Bronchial epithelial cell (primary cell): ENCODE data around the gene PRDM15. TPM values are rescaled to one million over a fixed set of nuclear protein-coding genes. Genes with fewer than 3 reads are reported as not detected.
A peak's percentile ranks its signal among the peaks of the same experiment; 100 is the strongest.

ENCODE experiments used
- DNase-seq: peaks from one replicate; pipeline ENCODE4 v3.0.0-alpha.2; 2010; ENCODE audit warnings: low read depth
- FAIRE-seq: peaks from 2 replicates; lab custom pipeline; 2011; peaks lifted over from hg19 to GRCh38; lab: Jason Lieb, UNC
- H3K27me3 ChIP-seq: 2 replicates; pipeline ENCODE4 v1.5.1; 2011; ENCODE audit warnings: low read length; ENCODE audit not compliant: control insufficient read depth, insufficient read depth
- H3K36me3 ChIP-seq: 2 replicates; pipeline ENCODE4 v1.5.1; 2011; ENCODE audit warnings: low read length; ENCODE audit not compliant: control insufficient read depth, insufficient read depth
- H3K4me3 ChIP-seq: 2 replicates; pipeline ENCODE4 v1.5.1; 2011; ENCODE audit warnings: mild to moderate bottlenecking, low read depth, low read length, control low read depth
- total RNA-seq: library from RNA; depleted of rRNA; stranded (reverse); fragments of >200 nt; gene quantifications from 2 replicates; pipeline ENCODE4 v1.2.1, GENCODE V29; 2014
- TF ChIP-seq, protein P1 (sequence below): IDR thresholded peaks from 2 replicates; pipeline ENCODE4 v1.5.1; 2011; ENCODE audit warnings: mild to moderate bottlenecking, moderate library complexity, low read length, control low read depth, inconsistent platforms; ENCODE audit not compliant: insufficient read depth, severe bottlenecking

PRDM15 gene
- total RNA-seq, 1 donor from 2014 or later, result 6.1 TPM

DNA sequence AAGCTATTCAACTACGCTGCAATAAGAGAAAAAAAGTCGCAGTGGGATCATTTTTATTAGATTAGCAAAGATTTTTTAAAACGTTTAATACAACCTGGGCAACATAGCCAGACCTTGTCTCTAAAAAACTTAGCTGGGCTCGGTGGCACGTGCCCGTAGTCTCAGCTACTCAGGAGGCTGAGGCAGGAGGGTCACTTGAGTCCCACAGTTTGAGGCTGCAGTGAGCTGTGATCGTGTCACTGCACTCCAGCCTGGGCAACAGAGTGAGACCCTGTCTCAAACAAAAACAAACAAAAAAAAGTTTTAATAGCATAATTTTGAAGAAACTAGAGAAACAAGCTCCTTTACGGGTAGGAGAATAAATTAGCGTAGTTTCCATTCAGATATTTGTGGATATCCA lies 1.0 kb upstream of the PRDM15 start:
- no peak overlapping the region for H3K4me3 ChIP-seq
- H3K36me3 ChIP-seq, result peaks cover 2% of the 10 kb centered on the region
- DNase-seq (no peak), FAIRE-seq (no peak)
- TF ChIP-seq, protein P1, sequence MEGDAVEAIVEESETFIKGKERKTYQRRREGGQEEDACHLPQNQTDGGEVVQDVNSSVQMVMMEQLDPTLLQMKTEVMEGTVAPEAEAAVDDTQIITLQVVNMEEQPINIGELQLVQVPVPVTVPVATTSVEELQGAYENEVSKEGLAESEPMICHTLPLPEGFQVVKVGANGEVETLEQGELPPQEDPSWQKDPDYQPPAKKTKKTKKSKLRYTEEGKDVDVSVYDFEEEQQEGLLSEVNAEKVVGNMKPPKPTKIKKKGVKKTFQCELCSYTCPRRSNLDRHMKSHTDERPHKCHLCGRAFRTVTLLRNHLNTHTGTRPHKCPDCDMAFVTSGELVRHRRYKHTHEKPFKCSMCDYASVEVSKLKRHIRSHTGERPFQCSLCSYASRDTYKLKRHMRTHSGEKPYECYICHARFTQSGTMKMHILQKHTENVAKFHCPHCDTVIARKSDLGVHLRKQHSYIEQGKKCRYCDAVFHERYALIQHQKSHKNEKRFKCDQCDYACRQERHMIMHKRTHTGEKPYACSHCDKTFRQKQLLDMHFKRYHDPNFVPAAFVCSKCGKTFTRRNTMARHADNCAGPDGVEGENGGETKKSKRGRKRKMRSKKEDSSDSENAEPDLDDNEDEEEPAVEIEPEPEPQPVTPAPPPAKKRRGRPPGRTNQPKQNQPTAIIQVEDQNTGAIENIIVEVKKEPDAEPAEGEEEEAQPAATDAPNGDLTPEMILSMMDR, result no peak
- no peaks in the 10 kb centered on the region for H3K27me3 ChIP-seq

DNA sequence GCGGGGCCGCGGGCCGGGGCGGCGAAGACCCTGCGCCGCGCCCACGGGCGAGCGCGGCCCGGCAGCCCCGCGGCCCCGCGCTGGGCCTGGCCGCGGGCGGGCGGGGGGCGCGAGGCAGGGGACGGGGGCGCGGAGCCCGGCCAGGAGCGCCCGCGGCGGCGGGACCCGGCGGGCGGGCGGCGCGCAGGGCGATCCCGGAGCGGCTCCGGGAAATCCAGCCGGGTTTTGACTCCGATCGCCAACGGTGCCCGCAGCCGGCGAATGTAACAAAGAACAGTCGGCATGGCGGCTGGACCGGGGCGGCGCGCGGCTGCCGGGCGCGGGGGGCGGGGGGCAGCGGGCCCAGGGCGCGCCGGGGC lies 334 bp downstream of the PRDM15 start:
- FAIRE-seq, result no peak
- Histone ChIP-seq H3K36me3 (peaks cover 2% of the 10 kb centered on the region), H3K4me3 (peak overlapping the region; percentile 83), H3K27me3 (no peaks in the 10 kb centered on the region)
- DNase-seq, result peak; percentile 17
- TF ChIP-seq, protein P1, result no peak

DNA sequence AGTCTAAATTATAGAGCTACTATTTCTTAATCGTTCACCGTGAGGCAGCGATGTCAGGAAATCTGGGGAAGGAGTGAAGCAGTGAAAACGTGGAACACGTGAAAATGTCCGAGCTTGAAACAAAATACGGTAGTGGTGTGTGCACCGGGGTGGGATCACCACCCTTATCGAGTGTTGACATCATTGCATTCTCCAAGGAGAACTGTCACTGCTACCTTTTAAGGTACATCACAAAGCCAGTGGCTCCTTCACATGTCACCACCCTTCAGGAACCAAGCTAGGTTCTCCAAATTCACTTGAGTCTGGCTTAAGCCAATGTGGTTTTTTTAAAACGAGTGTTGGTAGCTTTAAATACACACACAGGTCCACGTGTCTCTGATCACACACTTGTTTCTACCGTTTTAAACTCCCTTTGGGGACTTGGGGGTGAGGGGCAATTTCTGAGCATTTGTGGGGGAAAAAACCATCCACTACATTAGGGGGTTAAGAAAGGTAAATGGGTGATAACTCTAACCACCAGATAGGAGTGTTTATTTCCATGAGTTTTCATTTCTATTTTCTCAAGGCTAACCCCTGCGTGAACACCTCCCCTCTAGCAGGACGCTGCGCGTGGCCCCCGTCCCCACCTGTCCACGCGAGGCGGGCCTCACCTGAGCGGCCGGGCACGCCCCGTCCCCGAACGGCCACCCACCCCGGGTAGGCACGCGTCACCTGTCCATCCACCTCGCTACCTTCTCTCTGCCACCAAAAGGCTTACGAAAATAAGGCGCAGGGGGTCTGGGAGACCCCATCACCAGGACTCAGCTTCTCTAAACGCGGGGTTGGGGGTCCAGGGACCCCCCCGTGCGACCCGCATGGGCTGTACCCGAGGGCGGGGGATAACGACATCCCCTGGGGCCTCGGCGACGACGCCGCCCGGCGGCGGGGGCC lies 978 bp downstream of the PRDM15 start:
- H3K4me3 ChIP-seq, result peak overlapping the region; percentile 83
- TF ChIP-seq, protein P1, result no peak
- DNase-seq (peak; percentile 23), FAIRE-seq (no peak)
- H3K36me3 ChIP-seq, result peaks cover 2% of the 10 kb centered on the region
- H3K27me3 ChIP-seq, result no peaks in the 10 kb centered on the region

DNA sequence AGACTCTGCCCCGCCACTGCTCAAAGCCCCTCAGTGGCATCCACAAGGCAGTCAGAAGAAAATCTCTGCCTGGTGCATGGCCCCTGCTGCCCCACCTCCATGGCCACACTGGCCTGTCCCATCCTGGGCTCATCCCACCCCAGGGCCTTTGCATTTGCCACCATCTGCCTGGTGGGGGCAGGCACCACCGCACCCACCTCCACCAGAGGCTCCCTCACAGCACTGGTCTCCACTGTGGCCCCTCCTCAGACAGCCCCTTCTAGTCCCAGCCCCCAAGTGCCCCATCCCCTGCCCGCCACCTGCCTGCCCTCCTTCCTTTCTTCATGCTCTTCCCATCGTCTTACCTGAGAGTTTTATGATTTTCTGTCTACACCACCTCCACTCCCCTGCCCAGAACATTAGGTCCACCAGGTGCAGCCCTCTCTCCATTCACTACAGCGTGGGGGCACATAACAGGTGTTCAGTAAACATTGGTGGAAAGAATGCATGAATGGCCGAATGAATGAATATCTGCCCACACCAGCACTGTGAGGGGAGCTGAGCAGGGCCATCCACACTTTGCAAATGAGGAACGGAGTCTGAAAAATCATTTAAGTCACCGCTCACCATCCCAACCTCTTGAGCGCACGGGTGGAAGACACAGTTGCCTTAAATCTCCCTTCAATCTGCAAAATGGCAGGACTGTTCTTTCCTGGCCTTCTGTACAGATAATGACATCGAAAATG lies 2.1 kb downstream of the PRDM15 start:
- peaks cover 2% of the 10 kb centered on the region for H3K36me3 ChIP-seq
- no peak overlapping the region for H3K4me3 ChIP-seq
- no peaks in the 10 kb centered on the region for H3K27me3 ChIP-seq
- TF ChIP-seq, protein P1, result no peak
- DNase-seq, result no peak
- no peak for FAIRE-seq

DNA sequence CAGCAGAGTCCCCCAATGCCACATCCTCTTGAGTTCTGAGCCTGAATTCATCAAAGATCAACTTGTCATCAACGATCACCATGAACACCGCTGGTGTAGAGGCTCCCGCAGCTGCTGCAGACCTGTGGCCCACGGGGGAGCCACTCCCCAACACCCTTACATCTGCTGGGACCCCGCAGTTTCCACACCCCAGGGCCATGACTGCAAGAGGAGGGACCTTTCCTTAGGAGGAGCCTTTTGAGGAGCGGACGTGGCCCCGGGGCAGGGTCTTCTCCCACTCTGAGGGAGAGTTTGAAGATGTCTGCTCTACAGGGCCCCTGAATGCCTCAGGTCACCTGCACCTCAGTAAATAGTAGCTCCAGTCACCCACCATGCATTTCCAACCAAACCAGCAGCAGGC lies 2.7 kb downstream of the PRDM15 start:
- no peak for FAIRE-seq
- Histone ChIP-seq H3K27me3 (no peaks in the 10 kb centered on the region), H3K36me3 (peaks cover 4% of the 10 kb centered on the region), H3K4me3 (no peak overlapping the region)
- TF ChIP-seq, protein P1, result no peak
- DNase-seq, result no peak
